HG03159 (cell line): Measurements from ENCODE around the gene ELFN1.

Source experiments
- ATAC-seq: cut with Tn5 transposase; IDR thresholded peaks from one replicate; pipeline ENCODE4 v1.9.1; 2021; ENCODE audit warnings: mild to moderate bottlenecking, moderate library complexity; ENCODE audit not compliant: unreplicated experiment

The ELFN1 gene

DNA sequence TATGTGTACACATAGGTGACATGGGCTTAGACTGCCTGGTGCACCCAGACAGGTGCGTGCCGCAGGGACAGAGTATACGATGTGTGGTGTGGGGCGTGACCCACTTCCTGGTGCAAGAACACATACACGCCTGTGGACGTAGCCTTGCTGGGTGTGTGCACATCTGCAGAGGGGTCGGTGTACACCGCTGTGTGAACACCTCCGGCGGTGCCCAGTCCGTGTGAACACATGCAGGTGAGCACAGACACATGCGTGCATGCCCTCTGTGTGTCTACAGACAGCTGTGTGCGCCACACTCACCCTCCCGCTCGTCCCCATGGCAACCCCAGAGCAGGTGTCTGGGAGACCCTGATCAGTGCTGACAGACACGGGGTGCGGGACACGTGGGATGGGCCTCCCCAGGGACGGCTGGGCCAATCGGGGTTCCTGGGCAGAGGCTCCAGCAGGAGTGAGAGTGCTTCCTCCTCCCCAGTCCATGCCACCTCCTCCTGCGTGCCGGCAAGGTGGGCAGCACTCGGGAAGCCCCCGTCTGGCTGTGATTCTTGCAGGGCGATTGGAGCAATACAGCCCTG lies 23.4 kb downstream of the ELFN1 start:
- no peak for ATAC-seq

DNA sequence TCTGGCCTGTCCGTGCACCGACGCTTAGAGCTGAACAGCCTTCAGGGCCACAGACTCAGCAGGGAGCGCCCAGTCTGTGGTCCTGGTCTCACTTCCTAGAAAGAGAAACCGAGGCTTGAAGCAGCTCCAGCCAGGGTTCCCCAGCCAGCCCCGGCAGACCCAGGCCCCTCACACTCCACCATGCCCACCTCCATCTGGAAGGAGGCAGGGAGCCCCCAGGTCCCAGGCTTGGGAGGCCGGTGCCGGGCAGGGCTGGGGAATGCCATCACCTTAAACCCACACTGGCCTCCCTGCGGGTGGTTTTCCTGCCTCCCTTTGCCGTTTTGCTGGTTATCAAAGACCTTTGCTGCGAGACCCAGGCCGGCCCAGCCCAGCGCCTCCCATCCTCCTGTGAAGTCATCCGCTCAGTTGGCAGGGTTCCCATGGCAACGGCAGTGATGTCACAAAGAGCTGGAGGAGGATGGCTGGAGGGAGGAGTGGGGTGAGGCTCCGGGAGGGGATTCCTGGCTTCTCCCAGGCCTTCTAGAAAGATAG lies 24.0 kb downstream of the ELFN1 start:
- ATAC-seq, result no peak

DNA sequence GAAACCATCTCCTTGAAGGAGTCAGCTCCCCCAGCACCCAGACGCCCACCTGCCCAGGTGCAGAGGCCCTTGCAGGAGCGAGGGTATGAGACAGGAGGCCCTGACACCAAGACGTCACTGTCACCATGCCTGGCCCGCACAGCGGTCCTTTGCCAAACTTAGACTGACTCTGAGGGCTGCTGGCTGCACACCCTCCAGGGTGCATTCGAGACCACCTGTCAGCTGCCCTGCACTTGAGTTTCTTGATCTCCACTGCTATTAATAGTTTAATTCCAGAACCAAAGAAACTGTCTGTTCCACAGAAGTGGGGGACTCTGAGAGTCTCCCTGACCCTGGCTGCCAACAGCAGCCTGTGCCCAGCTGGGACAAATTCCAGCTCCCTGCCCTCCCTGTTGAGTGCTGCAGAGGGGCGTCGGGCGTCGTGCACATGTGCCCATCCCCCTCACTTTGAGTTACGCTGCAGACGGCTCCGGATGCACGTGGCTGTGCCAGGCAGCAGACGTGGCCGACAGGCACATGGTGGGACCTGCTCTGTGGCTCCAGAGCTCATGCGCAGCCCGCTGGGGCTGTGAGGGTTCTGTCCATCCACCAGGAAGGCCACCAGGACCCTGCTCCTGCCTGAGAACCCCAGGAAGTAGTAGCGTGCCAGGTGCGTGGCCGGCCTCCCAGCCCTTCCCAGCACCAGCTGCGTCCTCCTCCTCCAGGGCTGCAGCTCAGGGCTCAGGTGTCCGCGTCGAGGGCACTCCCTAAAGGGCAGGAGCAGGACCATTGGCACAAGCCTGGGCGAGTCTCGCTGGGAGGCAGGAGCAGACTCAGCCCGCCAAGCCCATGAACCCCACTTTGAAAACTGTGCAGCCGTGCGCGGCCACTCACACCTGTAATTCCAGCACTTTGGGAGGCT lies 24.8 kb downstream of the ELFN1 start:
- ATAC-seq, result no peak

DNA sequence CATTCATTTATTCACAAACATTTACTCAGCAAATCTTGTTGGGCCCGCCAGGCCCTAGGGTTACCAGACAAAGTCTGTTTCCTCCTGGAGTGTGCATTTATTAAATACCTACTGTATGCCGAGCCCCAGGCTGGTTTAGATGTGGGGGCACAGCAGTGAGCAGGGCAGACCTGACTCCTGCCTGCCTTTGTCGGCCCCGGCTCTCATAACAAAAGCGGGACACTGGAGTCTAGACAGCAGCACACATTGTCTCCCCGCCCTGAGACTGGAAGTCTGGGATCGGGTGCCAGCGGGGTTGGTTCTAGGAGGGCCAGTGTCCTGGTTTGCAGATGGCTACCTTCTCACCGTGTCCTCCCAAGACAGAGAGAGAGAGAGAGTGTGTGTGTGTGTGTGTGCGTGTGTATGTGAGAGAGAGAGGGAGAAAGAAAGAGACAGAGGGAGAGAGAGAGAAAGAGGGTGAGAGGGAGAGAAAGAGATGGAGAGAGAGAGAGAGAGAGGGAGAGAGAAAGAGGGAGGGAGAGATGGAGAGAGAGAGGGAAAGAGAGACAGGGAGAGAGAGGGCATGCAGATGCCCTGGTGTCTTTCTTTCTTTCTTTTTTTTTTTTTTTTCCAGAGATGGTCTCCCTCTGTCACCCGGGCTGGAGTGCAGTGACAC lies 25.9 kb downstream of the ELFN1 start:
- ATAC-seq, result no peak

DNA sequence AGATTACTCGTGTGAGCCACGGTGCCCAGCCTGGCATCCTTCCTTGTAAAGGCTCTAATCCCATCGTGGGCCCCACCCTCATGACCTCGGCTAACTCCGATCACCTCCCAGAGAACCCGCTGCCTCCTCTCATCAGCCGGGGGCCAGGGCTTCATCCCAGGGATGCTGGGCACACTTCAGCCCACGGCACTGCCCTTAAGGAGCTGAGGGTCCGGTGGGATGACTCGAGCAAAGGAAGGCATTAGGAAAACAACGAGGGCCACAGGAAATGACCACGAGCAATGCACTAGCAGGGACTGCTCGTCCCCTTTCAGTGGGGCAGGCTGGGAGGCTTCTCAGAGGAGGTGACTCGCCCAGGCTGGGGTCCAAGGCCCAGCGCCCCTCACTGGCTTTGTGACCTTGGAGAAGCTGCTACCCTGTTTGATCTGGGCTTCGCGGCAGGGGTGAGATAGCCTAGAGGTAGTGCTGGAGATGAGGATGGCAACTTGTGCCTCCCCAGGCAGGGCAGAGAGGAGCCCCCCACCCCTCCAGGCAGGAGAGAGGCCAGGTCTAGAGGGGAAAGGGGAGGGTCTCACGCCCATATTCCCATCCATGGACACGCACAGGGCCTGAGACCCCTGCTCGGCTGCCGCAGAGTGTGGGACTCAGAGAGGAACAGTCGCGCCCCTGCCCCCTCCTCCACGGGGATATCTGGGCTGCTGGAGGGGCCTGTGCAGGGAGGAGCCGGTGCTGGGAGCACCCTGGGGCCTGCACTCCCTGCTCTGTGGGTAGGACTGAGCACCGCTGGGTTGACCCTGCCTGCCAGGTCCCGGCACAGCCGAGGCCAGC lies 26.8 kb downstream of the ELFN1 start:
- no peak for ATAC-seq

DNA sequence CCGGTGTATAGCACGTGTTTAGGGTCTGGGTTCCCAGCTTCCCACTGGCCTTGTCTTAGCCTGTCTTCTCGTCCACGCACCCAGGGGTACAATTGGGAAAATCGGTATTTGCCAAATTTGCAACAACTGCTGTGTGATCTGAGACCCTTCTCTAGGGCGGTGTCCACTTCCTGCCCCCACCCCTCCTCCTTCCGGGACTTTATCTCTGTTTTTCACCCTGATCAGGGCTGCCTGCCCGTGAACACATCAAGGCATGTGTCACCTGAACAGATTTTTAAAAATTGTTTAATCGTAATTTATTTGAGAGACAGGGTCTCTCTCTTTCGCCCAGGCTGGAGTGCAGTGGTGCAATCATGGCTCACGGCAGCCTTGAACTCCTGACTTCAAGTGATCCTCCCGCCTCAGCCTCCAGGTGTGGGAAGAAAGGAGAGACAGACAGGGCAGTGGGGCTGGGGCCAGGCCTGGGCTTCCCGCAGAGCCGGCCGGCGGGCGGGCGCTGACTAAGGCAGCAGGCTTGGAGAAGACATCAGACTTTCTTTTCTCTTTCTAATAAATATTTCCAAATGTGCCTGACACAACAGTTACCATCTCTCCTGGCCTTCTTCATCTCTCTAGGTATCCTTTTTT lies 27.5 kb downstream of the ELFN1 start:
- no peak for ATAC-seq

DNA sequence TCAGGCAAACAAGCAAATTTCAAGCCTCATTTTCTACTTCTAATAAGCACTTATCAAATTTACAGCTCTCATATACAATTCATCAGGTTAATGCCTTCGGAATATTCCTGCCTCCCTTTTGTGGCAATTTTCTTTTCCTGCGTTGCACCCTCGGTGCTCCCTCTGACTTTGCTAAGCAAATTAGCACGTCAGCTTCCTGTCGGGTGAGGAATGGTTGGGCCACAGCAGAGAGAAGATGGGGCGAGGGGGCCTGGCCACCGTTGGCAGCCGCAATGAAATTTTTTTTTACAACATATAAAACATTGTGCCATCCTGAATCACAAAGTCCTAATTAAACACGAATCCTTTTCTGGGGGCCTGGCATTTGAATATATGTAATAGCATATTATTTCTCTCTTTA lies 28.1 kb downstream of the ELFN1 start:
- no peak for ATAC-seq

DNA sequence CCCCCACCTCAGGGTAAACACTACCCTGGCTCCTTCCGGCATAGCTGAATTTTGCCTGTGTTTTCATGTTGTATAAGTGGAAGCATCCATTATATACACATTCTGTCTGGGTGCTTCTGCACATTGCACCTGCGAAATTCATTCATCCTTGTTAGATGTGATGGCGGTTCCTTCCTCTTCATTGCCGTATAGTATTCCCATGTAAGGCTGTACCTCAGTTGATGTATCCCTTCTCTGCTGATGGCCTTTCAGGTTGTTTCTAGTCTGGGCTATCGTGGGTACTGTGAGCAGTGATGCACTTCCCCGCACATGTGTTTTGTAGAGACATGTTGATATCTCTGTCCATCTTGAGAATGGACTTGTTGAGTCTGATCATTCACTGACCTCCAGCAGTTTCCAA lies 28.9 kb downstream of the ELFN1 start:
- ATAC-seq, result no peak

DNA sequence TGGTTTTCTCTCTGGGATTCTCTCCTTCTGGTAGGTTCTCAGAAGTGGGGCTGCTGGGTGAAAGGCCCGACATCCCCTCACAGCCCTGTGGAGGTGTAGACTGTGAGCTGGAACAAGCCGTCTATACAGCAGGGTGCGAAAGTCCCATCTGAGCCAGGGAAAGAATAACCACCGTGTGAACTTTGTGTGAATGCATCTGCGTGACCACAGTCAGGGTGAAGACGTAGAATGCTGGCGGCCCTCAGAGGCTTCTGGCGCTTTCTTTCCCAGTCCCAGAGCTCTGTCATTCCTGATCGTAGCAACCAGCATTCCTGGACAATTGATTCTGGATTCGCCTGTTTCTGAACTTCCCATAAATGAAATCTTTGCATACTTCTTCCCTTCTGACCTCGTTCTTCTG lies 30.0 kb downstream of the ELFN1 start:
- ATAC-seq, result no peak

DNA sequence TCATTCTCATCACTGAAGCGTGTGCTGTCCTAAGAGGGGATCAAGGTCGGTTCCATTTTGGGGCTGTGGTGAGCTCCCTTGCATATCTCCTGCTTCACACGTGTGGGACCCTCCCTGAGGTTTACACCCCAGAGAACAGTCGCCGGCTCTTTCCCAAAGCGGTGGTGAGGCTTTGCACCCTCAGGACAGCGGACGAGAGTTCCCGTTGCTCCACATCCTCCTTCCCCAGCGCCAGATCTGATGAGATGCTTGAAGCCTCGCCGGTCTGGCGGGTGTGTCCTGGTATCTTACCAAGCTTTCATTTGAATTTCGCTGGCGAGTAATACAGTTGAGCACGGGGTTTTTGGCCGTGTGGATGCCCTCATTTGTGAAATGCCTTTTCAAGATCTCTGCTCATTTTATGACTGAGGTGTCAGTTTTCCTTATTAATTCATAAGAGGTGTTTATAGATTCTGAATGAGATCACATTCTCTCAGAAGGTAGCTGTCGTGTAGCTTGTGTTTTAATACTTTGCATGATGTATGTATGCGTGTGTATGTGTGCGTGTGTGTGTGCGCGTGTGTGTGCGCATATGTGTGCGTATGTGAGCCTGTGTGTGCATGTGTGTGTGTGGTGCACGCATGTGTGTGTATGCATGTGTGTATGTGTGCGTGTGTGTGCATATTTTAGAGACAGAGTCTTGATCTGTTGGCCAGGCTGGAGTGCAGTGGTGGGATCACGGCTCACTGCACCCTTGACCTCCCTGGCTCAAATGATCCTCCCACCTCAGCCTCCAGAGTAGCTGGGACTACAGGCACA lies 30.7 kb downstream of the ELFN1 start:
- no peak for ATAC-seq

DNA sequence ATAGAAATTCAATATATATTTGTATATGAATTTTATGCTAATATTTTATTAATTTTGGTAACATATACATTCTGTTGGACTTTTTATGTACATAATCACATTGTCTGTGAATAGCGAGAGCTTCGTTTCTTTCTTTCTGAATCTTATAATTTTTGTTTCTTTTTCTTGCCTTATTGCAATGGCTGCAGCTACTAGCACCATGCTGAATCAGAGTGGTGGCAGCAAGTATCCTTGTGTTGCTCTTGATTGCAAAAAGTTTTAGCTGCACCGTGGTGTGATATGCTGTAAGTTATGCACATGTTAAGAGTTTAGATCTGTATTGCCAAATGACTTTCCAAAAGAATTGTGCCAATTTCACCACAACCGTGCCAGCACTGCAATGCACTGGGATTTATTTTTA lies 32.6 kb downstream of the ELFN1 start:
- no peak for ATAC-seq

DNA sequence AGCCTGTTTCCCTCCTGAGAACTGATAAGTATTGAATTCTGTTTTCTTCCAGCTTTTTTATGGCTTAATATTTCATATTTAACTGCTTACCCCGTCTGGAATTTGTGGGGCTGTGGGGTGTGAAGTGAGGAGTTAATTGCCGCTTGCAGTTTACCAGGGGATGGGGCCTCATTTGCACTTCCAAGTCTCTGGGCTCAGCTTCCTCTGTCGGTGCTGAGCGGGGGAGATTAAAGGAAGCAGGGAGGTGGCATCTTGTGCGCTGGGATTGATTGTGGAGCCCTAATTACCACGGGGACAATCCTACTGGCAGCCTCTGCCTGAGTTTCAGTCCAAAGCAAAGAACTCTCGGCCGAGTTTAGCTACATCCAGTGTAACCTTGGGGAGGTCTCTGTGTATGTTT lies 33.4 kb downstream of the ELFN1 start:
- no peak for ATAC-seq

DNA sequence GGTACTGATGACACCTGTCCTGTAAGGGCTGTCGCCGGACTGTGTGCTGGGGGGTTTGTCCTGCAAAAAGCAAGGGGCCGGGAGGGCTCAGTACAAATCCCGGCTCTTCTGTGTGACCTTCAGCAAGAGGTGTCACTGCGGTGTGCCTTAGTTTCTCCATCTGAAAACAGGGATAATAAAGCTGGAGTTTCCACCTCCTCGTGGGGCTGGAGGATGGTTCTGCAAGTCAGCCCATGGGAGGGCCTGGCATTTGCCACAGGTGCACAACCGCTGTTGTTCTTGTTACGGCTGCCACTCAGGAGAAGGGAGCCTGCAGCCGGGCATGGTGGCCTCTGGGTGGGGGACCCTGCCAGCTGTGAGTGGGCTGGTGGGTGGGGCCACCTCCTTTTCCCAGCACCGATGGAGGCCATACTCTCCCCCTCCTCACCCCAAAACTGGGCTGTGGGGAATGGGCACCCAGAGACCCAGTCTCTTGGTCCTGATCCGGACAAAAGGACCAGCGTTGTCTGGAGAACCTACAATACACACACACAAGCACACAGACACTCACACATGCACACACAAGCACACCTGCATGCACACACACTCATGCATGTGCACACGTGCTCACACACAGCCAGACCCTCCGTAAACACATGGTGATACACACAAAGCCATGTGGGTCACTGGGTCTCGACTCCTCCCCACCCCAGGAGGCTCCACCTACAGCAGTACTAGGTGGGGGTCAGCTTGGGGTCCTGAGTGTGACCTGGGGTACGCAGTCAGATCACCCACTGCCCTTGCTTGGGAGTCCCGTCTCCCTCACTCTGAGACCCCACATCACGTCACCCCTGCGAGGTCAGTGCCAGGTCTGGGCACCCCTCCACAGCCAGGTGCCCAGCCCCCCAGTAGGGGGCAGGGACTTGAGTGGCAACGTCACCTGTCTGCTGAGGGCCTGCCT lies 34.1 kb downstream of the ELFN1 start:
- ATAC-seq, result no peak

DNA sequence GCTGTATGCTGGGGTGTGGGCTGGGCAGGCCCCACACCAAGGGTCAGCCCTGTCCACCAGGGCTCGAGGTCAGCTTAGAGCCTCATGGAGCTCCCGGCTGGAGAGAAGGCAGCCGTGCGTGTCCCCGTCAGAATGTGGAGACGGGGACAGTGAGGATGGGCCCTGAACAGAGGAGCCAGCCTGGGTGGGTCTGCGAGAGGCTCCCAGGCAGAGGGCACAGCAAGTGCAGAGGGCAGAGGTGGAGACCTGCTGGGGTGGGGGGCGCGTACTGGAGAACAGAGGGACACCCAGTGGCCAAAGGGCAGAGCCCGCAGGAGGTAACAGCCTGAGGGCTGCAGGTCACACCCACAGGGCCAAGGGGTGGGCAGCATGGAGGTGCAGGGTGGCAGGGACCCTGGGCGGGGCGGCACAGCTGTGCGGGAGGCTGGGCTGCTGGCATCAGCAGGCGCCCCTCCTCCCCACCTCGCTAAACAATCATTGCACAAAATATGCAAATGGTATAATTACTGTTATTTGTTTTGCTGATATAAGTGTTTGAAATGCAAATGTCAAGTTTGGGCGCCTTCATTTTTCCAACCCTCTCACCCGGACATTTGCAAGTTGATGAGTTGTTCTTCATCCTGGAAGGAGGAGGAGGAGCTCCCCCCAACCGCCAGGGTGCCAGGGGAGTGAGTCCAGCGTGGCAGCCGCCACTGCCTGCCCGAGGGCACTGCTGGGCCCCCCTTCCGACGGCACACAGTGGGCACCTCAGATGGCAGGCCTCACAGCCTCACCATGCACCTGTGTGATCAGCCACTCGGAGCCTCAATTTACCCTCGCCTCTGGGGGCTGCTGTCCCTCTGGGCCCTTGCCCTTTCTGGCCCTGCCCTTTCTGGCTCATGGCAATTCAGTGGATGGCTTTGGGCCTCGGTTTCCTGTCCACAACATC lies 35.0 kb downstream of the ELFN1 start:
- no peak for ATAC-seq

DNA sequence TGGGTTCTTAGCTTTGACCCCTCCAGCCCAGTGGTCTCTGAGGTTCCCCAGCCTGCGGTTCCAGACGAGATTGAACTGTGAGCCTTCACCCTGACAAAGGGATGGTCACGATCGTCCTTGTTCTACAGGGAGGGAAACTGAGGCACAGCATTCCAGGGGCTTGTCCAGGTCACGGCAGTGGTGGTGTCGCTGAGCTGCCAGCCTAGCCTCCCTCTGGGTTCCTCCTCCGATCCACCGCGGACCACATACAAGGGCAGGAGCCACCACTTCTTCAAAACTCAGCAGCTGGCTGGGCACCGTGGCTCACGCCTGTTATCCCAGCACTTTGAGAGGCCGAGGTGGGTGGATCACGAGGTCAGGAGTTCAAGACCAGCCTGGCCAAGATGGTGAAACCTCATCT lies 35.8 kb downstream of the ELFN1 start:
- no peak for ATAC-seq

DNA sequence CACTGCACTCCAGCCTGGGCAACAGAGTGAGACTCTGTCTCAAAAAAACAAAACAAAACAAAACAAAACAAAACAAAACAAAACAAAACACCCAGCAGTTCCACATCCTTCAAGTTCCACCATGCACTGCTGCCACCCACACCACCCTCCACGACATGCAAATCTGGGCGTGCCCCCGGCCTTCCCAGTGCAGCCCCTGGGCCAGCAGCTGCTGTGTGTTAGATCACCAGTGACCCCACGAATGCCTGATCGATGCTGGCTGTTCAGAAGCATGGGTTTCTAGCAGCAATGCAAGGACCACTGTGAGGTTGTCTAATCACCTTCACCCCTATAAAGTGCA lies 36.3 kb downstream of the ELFN1 start:
- no peak for ATAC-seq

DNA sequence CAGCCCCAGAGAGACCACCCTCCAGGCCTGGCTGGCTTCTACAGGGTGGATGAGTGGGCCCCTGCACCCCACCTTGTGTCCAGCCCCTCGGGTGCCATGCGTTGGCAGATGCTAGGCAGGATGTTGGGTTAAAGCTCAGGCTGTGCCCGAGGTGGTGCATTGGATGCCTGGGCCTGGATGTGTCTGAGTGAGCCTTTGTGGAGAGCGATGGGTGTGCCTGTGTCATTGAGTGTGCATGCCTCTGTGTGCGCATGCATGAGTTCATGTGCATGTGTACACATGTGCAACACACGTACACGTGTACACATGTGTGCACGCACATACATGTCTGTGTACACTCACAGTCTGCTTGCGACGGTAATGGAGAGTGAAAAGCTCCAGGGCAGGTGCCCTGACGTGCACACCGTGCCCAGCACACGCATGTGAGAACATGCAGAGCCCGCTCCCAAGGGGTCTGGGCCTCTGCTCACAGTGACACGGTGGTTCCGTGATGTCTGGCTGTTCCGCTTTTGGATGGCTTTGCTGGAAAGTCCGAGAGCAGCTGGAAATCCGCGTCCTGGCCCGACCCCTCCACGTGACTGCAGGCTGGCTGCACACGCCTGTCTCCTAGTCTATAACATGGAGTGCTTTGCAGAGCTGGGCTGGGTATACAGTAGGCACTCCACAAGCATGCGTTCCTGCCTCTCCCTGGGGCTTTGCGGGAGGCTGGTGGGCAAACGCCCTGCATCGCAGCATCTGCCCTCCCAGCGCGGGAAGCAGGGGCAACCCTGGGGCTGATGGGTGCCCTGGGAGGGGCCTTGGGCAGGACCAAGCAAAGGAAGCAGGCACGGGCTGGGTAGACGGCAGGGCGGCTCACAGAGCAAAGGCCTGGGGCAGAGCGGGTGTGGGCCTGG lies 36.9 kb downstream of the ELFN1 start:
- no peak for ATAC-seq
